Fibroblast of skin of right quadriceps (primary cell): ENCODE results near the gene SCN11A.

Source experiments
- DNase-seq: peaks from one replicate; pipeline ENCODE4 v3.0.0-alpha.2; 2013

The SCN11A gene

GRCh38 chr3:39051649-39052561 is at the start of gene SCN11A, which contains the start of gene WDR48:
Gene SCN11A, minus strand, starts transcription at chr3:39051944. Its CDS starts 101,582 bp downstream, at chr3:38950362.
Gene WDR48, plus strand, starts transcription at chr3:39052016. Its CDS starts 10 bp downstream, at chr3:39052026.
- DNase-seq: peak; percentile 88

DNA sequence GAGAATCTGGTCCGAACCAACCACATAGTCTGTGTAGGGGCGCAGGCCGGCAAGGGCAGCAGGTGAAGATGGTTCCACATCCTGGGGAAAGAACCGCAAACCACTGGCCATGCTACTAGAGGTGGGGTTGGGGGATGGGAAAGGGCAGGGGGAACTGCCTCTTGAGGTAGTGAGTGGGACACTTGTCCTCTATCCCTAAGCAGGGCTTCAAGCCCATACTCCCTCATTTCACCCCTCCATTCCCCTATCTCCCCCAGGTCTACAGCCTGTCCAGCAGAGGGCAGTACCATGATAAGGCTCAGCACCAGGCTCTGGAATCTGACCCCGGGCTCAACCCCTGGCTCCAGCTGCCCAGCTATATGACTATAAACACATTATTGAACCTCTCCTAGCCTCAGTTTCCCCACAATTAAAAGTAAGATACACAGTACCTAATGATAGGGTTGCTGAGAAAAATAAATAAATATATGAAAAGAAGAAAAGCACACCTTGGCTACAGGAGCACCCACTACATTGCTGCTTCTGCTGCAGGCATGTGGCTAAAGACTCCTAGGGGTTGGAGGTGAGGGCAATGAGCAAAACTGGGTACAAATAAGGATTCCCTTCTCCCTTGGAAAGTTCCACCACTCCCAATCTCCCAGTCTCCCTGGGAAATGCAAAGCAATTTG is 49.4 kb upstream of the SCN11A start:
- DNase-seq: peak; percentile 23

GRCh38 chr3:39100500-39100886 is 48.7 kb upstream of the SCN11A start:
- DNase-seq: no peak

DNA sequence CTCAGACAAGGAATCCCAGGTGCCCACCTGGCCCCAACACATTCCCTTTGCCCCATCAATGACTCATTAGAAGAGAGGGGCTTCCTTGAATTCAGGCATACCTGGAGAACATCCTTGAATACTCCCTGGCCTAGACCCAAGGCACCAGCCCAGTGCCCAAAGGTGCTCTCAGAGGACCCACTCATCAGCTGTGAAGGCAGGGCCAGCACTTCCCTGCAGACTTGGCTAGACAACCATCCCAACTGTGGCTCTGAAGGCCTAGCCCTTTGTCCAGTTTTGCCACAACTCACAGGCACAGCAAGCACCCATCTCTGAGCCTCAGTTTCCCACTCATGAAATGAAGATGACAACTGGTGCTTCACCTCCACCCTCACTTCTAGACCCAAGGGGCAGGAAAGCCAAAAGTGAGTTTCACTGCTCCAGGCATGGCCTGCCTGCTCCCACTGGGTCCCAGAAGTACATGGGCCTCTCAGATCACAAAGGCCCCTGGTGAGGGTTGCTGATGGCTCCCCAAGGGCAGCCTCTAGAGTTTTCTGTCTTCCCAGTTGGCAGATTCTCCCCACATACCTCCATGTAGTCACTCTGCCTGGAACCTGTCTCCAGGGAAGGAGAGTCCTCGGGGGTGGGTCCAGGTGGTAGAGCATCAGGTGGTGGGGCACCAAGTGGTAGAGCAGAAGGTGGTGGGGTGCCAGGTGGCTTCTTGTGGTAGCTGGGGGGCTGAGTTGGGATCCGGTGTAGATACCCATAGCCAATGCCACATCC is 48.2 kb upstream of the SCN11A start:
- no peak for DNase-seq

GRCh38 chr3:39099242-39099641 is 47.5 kb upstream of the SCN11A start:
- DNase-seq: no peak

DNA sequence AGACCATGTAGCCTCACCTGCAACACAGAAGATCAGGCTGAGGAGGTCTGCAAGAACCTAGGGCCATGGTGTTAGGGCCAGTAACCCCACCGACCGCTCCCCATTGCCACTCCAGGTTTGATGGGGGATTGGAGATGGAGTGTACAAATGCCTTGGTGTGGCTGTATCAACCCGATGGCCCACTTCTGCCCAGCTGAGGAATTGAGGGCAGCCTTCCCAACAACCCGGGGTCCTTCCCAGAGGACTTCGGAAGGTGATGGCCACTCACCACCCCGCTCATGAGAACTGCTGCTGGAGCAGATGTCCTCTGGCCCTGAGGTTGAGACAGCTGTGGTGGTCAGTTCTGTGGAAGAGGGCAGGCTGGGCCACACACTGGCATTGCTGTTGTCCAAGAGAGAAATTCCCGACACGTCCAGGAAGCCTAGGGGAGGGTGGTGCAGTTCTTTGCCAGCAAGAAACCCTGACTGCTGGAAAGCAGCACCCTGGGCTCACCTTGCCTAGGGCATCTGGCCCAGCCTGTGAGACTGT is 46.8 kb upstream of the SCN11A start:
- DNase-seq: no peak

DNA sequence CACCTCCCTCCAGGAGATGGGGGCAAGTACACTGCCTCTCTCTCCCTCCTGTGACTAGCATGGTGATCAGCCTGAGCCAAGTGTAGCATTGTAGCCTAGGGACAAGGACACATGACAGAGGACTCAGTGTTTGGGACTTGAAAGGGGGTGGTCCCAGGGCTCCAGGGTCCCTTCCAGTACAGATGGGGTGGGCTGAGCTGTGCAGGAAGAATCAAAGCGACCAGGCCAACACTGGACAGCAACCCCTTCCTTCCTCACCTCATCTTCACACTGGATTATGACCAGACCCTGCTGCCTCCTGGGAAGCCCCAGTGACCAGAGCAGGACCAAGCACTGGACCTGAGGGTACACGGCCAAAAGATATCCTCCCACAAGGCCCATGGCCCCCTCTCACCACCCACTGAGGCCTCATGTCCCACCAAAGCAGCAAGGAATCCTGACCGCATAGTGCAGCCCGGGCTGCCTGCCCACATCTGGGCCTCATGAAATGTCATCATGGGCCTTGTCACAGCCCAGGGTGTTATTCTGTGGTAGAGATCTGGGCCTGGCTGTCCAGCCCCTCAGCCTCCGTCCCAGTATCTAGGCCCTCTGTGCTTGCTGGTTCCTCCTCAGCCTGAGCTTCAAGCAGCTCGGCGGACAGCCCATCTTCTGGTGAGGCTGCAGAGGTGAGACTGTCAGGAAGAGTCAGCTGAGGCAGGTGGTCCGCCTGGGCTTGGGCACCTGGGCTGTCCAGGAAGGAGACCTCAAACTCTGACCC is 46.1 kb upstream of the SCN11A start:
- DNase-seq: no peak

GRCh38 chr3:39096775-39097174 is 45.0 kb upstream of the SCN11A start:
- DNase-seq: no peak

DNA sequence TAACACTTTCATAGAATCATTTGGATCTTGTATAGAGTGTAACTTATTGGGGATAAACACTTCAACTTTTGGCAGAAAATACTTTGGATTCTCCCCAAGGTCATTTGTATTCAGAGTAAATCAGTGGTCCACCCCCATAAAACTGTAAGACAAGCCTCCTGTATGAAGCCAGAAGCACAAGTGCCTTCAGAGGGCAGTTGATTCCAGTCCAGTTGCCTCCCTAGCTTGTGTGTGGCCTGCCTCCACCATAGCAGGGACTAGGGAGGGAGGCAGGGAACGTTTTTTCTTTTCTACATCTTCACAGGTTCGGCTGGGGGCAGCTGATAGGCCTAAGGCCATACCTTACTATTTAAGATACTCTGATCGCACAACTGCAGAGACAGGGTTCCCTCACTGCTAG is 44.0 kb upstream of the SCN11A start:
- no peak for DNase-seq

DNA sequence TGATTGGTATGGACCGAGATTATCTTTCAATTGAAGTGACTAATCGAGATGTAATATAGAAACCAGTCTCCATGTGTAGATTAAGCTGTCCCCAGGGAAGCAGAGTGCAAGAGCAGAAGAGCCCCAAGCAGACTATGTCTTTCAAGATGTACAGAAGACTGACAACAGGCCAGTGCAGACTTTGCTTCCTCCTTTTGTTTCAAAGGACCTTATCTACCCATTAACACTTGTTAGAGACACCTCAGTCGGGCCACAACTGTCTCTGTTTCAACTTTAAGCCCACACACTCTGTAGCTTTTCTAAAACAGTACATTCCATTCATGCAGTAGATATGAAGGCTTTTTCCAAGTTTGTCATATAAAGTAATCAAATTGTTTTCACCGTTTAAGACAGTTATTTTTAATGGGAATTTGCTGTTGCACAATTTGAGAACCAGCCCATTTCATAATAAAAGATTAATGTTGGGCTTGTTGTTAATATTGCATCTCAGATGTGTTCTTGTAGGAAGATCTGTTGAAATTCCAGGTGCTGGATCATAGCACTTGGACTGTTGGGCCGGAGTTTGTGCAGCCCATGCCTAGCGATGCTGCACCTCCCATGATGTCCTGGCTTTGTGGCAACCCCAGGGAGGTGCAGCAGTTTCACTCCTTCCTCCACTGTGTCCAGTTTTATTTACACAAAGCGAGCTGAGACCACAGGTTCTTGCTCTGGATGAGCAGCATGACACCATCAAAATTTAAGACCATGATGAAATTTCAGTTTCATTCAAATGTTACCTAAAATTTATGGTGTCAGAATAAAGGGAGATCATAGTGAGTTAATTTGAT is 43.3 kb upstream of the SCN11A start:
- no peak for DNase-seq

GRCh38 chr3:39090922-39091321 is 39.2 kb upstream of the SCN11A start:
- DNase-seq: no peak

- no peak for DNase-seq
Observed at GRCh38 chr3:39088889-39089288, 37.1 kb upstream of the SCN11A start.

- no peak for DNase-seq
Observed at GRCh38 chr3:39088456-39088855, 36.7 kb upstream of the SCN11A start.

GRCh38 chr3:39086144-39086543 is 34.4 kb upstream of the SCN11A start:
- DNase-seq: no peak

DNA sequence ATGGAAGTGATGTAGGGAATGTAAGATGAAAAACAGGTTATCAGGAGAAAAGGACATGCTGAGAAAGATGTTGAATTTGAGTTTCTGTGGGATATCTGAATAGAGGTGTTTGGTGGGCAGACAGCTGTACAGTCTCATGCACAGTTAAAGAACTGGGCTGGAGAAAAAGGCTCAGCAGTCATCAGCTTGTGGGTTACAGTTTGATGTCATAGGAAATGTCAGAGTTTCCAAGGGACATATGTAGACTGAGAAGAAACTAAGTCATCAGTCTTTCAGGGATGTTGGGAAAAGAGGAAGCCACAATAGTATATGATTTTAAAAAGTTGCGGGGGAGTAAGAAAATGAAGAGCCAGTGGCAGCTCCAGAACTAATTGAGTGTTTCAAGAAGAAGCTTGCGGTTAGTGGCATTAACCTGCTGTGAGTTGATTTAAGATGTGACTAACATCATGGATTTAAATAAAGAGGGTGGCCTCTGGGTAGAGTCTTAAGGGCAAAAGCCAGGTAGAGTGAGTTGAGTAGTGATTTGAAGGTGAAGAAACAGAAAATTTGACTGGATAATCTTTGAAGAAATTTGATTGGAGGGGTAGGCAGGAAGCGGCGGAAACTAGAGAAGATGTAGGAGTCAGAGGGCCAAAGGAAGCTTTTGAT is 31.0 kb upstream of the SCN11A start:
- no peak for DNase-seq

DNA sequence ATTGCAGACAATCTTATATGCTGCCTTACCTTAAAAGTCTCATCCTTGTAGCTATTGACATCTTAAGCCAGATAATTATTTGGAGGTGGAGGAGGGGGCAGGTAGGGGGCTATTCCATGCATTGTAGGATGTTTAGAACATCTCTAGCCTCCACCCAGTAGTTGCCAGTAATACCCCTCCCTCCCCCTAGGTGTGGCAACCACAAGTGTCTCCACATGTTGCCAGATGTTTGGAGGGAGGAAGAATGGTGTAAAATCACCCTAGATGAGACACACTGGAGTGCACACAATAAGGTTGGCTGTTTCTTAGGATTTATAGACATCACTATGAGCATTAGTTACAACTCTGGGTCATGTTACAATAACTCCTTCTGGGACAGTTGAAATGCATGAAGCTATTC is 28.3 kb upstream of the SCN11A start:
- no peak for DNase-seq

GRCh38 chr3:39079530-39079929 is 27.8 kb upstream of the SCN11A start:
- no peak for DNase-seq

GRCh38 chr3:39075910-39076309 is 24.2 kb upstream of the SCN11A start:
- DNase-seq: no peak

GRCh38 chr3:39068556-39068955 is 16.8 kb upstream of the SCN11A start:
- DNase-seq: no peak

GRCh38 chr3:39067286-39067685 is 15.5 kb upstream of the SCN11A start:
- DNase-seq: no peak

DNA sequence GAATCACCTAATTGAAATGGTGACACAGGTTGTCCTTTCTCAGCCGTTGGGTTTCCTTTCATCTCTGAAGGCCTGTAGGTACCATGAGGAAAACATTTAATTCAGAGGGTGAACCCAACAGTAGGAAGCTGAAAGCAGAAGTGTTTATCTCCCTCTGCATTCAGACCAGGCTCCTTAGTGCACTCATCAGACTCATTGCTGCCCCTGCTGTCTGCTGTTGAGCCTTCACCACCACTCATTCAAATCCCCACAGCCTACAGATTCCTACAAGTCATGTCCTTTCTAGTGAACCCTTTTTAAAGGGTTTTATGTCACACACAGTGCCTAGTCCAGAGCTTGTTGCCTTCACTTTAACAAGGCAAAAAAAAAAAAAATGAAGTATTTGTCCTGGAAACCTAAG is 13.5 kb upstream of the SCN11A start:
- peak; percentile 15 for DNase-seq
